Gastrocnemius medialis (tissue), 4 donors: Measurements from ENCODE around the gene GGA2.
"Not testable (repeated sequence)": the region's sequence is repeated elsewhere in the genome, so short reads cannot be mapped to it uniquely, and the experiment has no call there.

Source experiments
- CTCF ChIP-seq, 5 experiments: fragments of 450-650 bp in 3 of 5; fragments of 200-600 bp in 2 of 5; sonication (generic) in 2 of 5; IDR thresholded peaks in 4 of 5; conservative IDR thresholded peaks in 1 of 5; 1 replicate in 4 of 5; 2 replicates in 1 of 5; pipeline ENCODE4 v1.5.1; 2016 to 2019; ENCODE audit warnings: antibody characterized with exemption in 5 of 5, mild to moderate bottlenecking in 3 of 5, moderate library complexity in 3 of 5
- POLR2A ChIP-seq, 2 donors: fragments of 450-650 bp; IDR thresholded peaks; one replicate each; pipeline ENCODE4 v1.6.1; 2017; ENCODE audit warnings: antibody characterized with exemption in 2 of 2, mild to moderate bottlenecking in 2 of 2, moderate library complexity in 2 of 2

GRCh38 chr16:23462994-23463393 lies 47.3 kb downstream of the GGA2 start:
- not testable (repeated sequence) for TF ChIP-seq CTCF (IDR thresholded peaks at IDR 0.05 in 4 of 5, conservative IDR thresholded peaks at IDR 0.05 in 1 of 5); POLR2A (IDR thresholded peaks at IDR 0.05)
